Cortex of kidney (tissue), 1 donor: ENCODE data around the gene IFT27.
"Not testable (repeated sequence)": the region's sequence is repeated elsewhere in the genome, so short reads cannot be mapped to it uniquely, and the experiment has no call there.

Source experiments
- DNase-seq: peaks from one replicate; lab custom pipeline; 2025; lab: John Stamatoyannopoulos, UW

Gene IFT27

DNA sequence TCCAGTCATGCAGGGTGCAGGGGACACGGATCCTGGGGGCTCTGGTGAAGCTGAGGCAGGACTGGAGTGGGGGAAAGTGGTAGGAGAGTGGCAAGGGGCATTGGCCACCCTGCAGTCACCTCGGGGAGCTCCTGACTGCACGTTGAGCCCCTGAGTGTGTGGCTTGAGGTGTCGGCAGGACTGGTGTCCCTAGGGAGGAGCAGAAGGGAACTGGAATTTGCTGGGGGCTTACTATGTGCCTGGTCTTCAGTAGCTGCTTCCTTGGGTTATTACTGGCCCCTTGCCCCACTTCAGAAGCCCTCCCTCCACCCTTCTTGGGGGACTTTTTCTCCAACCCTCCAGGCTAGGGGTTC is 31.5 kb downstream of the IFT27 start:
- no peak for DNase-seq

- no peak for DNase-seq
These were observed 32.1 kb downstream of the IFT27 start for GRCh38 chr22:36743591-36744412.

GRCh38 chr22:36743011-36743410 is 32.9 kb downstream of the IFT27 start:
- DNase-seq: no peak

DNA sequence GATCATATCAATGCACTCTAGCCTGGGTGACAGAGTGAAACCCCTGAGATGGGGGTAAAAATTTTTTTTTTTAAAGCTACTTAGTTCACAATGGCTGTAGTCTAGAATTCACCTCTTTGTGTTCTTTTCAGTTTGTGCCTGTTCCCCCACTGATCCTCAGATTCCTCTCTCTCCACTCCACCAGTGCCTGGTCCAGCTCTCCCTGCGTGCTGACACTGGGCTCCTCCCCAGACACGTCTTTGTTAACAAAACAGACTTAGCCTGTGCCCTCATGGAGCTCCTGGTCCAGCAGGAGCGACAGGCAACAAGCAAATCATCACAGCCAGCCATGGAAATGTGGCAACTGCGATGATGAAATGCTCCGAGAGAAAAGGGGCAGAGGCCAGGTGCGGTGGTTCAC is 34.0 kb downstream of the IFT27 start:
- no peak for DNase-seq

DNA sequence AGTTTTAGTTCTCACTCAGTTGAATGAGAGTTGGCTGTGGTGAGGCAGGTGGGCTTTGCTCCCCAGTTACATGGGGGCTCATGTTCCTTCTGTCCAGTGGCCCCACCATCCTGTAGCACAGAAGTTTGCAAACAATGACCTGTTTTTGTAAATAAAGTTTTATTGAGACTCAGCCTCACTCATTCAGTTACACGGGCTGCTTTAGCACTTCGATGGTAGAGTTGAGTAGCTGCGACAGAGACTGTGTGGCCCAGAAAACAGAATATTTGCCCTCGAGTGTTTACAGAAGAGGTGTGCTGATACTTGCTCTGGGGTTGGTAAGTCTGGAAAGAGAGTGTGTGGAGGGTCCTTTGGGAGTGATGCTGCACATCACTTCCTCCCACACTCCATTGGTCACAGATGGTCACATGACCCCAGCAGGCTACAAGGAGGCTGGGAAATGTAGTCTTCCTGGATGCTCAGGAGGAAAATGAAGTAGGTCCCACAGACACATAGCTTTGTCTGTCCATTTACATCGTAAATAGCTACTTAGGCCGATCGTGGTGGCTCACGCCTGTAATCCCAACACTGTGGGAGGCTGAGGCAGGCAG is 34.6 kb downstream of the IFT27 start:
- DNase-seq: no peak

GRCh38 chr22:36740716-36741115 is 35.2 kb downstream of the IFT27 start:
- DNase-seq: no peak

GRCh38 chr22:36739185-36739584 is 36.7 kb downstream of the IFT27 start:
- no peak for DNase-seq

DNA sequence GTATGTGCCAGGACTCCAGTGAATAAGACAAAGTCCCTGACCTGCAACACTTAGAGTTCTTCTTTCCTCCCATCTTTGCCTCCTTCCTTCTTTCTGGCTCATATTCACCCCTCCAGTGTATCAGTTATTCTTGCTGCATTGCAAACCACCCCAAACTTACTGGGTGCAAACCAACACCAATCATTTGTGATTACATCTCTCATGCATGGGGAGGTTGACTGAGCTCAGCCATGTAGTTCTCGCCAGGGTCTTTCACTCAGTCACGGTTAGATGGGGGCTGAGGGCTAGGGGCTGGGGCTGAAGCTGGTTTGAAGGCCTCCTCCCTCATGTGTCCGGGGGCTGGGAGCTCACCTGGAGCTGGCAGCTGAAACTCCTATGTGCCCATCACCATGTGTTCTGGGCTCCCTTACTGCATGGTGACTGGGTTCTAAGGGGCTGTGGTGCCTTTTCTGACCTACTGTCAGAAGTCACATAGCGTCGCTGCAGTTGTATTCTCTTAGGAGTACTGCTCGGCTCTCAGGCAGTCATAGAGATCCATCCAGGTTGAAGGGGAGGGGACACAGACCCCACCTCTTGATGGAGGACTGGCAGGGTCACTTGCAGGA is 37.4 kb downstream of the IFT27 start:
- no peak for DNase-seq

DNA sequence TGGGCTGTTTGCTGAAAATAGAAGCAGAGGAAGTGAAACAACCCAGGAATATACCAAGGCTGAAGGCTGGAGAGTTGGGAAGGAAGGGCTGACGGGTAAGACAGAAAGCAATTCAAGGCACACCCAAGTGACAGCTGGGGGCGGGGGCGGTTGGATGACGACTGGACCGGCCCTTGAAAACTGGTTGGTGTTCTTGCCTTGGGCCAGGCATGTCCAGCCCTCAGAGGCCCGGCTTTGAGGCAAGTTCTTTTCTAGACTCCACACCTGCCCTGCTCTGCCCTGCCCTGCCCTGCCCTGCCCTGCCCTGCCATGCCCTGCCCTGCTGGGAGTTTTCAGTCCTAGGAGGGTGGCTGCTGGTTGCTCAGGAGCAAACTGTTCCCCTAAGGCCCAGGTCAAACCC is 38.1 kb downstream of the IFT27 start:
- no peak for DNase-seq

GRCh38 chr22:36736701-36737320 is 39.1 kb downstream of the IFT27 start:
- no peak for DNase-seq

DNA sequence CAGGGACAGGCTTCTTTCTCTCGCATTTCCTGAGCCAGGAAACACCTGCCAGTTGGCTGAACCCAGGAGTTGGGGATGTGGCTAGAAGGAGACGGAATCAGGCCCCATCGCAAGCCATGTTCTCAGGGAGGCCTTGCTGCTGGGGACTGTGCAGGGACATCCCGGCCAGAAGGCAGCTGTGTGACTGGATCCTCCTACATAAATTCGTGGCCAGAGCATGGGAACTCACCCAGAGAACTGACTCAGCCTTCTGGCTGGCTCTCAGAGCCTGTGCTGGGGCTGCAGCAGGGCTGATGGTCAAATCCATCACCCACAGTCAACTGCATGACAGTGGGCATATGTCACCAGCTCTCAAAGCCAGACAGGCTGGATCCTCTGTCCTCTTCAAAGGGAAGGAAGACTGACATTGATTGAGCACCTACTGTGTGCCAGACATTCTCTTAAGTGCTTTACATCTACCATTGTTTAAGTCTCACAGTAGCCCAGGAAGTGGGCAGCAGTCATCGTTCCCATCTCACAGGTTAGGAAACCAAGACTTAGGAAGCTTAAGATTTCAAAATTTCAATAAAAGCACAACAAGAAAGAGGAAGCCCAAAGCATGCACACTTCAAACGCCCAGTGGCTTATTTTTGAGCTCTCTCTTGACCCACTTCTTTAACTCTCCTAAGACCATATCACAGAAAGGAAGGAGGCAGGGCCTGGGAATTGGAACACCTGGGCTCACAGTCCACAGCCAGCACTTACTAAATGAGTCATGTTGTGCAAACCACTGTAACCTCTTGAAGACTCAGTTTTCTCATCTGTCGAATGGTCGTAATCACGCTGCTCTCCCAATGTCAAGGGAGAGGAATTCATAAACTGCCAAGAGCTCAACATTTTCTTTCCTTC is 41.5 kb downstream of the IFT27 start:
- DNase-seq: no peak

- DNase-seq: no peak
These were observed 42.6 kb downstream of the IFT27 start for GRCh38 chr22:36733271-36733670.

DNA sequence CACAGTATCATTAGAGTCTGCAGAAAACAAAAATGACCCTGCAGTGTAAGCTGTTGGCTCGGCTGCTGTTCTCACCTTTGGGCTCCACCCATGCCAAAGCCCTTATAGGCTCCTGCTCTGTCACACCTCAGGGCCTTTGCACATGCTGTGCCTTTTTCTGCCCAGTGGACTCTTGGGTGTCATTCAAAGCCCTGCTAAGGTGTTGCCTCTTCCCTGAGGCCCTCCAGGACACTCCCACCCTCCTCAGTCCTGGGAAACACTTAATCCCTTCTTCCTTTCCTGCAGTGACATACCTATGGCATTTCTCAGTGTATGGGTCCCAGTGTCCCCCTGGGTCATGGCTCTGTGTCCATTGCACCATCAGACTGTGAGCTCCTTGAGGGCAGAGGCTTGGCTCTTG is 43.3 kb downstream of the IFT27 start:
- DNase-seq: no peak

- DNase-seq: no peak
These were observed 44.0 kb downstream of the IFT27 start for GRCh38 chr22:36731916-36732315.

DNA sequence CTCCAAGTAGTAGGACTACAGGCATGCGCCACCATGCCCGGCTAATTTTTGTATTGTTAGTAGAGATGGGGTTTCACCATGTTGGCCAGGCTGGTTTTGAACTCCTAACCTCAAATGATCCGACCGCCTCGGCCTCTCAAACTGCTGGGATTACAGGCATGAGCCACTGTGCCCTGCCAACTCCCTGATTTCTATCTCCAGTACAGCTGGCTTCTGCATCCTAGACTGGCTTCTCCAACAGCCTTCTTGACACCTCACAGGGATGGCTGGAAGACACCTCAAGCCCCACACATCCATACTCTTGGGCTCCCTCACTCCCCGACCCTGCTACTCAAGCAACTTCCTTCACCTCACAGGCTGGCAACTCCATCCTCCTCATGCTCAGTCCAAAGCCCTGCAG is 44.6 kb downstream of the IFT27 start:
- DNase-seq: not testable (repeated sequence)

DNA sequence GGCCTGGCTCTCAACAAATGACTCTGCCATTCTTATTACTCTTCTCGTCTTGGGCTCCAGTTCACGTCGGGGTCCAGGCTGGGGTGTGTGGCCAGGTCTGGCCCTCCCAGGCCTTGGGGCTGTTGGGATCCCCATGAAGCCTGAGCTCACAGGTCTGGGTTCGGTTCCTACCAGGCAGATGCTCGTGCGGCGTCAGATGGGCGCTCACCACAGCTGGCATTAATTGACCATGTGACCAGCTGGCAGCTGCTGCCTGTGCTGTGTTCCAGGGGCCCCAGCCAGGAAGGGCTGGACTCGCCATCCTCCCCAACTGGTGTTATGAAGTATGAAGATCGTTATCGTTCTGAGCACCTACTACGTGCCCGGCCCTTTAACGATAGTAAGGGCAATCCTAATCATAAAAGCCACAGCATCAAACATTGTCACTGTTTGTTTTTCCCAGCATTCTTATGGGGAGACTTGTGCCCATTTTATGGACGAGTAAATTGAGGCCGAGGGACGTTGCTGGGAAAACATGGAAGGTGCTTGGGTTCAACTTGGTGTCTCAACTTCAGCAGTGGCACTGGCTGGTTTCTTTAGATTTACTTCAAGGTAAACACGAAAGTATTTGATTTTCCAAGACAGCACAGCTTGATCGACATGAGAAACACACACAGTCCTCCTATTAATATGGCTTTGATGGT is 45.6 kb downstream of the IFT27 start:
- DNase-seq: no peak

GRCh38 chr22:36729321-36729720 is 46.6 kb downstream of the IFT27 start:
- DNase-seq: no peak

DNA sequence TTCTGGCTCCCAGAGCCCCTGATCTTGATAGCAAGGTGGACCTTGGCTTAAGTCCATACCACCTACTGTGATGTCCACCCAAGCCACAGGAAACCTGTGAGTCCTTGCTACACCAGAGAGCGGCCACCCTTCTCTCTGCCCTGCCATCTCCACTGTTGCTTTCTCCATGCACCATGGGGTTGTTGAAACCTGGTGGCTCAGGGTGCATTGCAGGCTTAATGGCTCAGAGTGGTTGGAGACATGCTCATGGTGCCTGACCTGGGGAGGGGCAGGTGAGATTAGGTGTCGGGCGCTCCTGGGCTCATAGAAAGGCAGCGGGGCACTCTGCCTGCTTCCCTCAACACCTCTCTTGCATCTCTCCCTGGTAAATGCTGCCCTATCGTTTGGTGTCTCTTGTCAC is 47.4 kb downstream of the IFT27 start:
- DNase-seq: no peak

GRCh38 chr22:36727927-36728488 is 47.9 kb downstream of the IFT27 start:
- DNase-seq: no peak

DNA sequence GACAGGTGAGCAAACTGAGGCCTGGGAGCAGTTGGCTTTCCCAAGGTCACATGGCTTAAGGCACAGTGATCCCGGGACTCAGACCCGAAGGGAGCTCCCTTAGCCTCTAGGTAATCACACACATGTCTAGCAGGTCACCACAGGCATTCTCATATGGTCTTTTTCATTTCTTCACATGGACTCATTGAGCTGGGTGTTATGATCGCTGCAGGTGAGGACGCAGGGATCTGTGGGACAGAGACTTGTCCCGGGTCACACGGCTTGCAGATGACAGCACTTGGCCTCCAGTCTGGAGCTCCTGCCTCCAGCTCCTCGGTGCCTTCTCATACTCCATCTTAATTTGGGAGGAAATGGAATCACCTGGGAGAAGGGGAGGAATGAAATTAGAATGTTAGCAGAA is 48.8 kb downstream of the IFT27 start:
- no peak for DNase-seq

DNA sequence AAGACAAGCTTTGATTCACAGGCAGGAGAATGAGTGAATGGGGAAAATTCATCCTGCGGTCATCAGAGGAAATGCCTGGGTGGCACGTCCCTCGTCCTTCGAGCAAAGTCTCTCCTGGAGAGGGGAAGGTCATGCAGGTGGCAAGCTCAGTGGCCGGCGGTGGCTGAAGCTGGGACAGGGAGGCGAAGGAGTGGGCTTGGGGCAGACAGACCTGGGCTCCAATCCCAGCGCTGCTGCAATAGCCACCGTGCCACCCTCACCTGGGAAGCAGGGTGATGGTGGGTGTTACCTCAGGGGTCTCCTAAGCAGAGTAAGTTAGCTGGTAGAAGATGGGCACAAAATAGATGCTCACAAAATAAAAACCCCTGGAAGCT is 49.9 kb downstream of the IFT27 start:
- DNase-seq: no peak
